Measurements from ENCODE around the gene ASIC4. TPM values are rescaled to one million over a fixed set of nuclear protein-coding genes. Genes with fewer than 3 reads are reported as not detected.

ASIC4 gene
- total RNA-seq, 2 experiments from 2014 or later = 0.73 to 0.74 TPM

- Histone ChIP-seq H3K27ac (ENCODE audit: low read depth, low read length, poor library complexity, severe bottlenecking) (no peak overlapping the region), H4K20me1 (ENCODE audit: insufficient read depth, low read length) (no peaks in the 10 kb centered on the region), H3K9me3 (ENCODE audit: low read length) (no peaks in the 10 kb centered on the region), H3K36me3 (ENCODE audit: insufficient read depth, low read length) (no peaks in the 10 kb centered on the region), H3K4me2 (ENCODE audit: low read length) (no peak overlapping the region), H3K4me3 (ENCODE audit: low read depth, low read length, poor library complexity, severe bottlenecking) (no peak overlapping the region), H3K79me2 (ENCODE audit: insufficient read depth, low read depth, low read length) (no peaks in the 10 kb centered on the region), H2AFZ (ENCODE audit: low read length) (no peak overlapping the region), H3K4me1 (ENCODE audit: insufficient read depth, low read length, poor library complexity, severe bottlenecking) (no peaks in the 10 kb centered on the region), H3K9me2 (ENCODE audit: insufficient read depth, low read length) (no peaks in the 10 kb centered on the region)
- no TSS peak for BruUV-seq (replicated peaks)
- POLR2A ChIA-PET = no interaction called here
- CTCF ChIA-PET (ENCODE audit: unreplicated experiment) = no interaction called here
- no peak for DNase-seq (ENCODE audit: low spot score)
- intact Hi-C loops (cut with micrococcal nuclease; ENCODE audit: unreplicated experiment) = no loop called here
- TF ChIP-seq EZH2phosphoT487 (IDR thresholded peaks at IDR 0.05; ENCODE audit: borderline replicate concordance, low read depth, low read length) (no peak), CTCF (conservative IDR thresholded peaks at IDR 0.05; ENCODE audit: low read length) (no peak)
Measured at GRCh38 chr2:219526320-219527075, 12.2 kb downstream of the ASIC4 start.

- no peak overlapping the region for H3K4me3 ChIP-seq (ENCODE audit: low read depth, low read length, poor library complexity, severe bottlenecking)
- H4K20me1 ChIP-seq (ENCODE audit: insufficient read depth, low read length) = no peaks in the 10 kb centered on the region
- BruUV-seq (replicated peaks) = no TSS peak
- no peak overlapping the region for H3K4me2 ChIP-seq (ENCODE audit: low read length)
- DNase-seq (ENCODE audit: low spot score) = no peak
- H3K9me2 ChIP-seq (ENCODE audit: insufficient read depth, low read length) = no peaks in the 10 kb centered on the region
- no peaks in the 10 kb centered on the region for H3K36me3 ChIP-seq (ENCODE audit: insufficient read depth, low read length)
- TF ChIP-seq EZH2phosphoT487 (IDR thresholded peaks at IDR 0.05; ENCODE audit: borderline replicate concordance, low read depth, low read length) (no peak), CTCF (conservative IDR thresholded peaks at IDR 0.05; ENCODE audit: low read length) (no peak)
- no peaks in the 10 kb centered on the region for H3K9me3 ChIP-seq (ENCODE audit: low read length)
- no peak overlapping the region for H3K27ac ChIP-seq (ENCODE audit: low read depth, low read length, poor library complexity, severe bottlenecking)
- no peak overlapping the region for H2AFZ ChIP-seq (ENCODE audit: low read length)
- H3K79me2 ChIP-seq (ENCODE audit: insufficient read depth, low read depth, low read length) = no peaks in the 10 kb centered on the region
- intact Hi-C loops (cut with micrococcal nuclease; ENCODE audit: unreplicated experiment) = no loop called here
- ChIA-PET POLR2A (no interaction called here), CTCF (ENCODE audit: unreplicated experiment) (interaction anchor here (0.7 kb wide), 1 partner anchor 122 kb away, joined by 3 read pairs; no protein-coding TSS in a partner anchor)
- H3K4me1 ChIP-seq (ENCODE audit: insufficient read depth, low read length, poor library complexity, severe bottlenecking) = no peaks in the 10 kb centered on the region
Measured at GRCh38 chr2:219527076-219527394, 12.8 kb downstream of the ASIC4 start.

- no peaks in the 10 kb centered on the region for H3K9me2 ChIP-seq (ENCODE audit: insufficient read depth, low read length)
- intact Hi-C loops (cut with micrococcal nuclease; ENCODE audit: unreplicated experiment) = no loop called here
- no TSS peak for BruUV-seq (replicated peaks)
Measured at GRCh38 chr2:219527472-219527871, 13.2 kb downstream of the ASIC4 start.

More at GRCh38 chr2:219527472-219527871, 13.2 kb downstream of the ASIC4 start:
- H3K4me2 ChIP-seq (ENCODE audit: low read length) = no peak overlapping the region
- H3K36me3 ChIP-seq (ENCODE audit: insufficient read depth, low read length) = no peaks in the 10 kb centered on the region
- H3K9me3 ChIP-seq (ENCODE audit: low read length) = no peaks in the 10 kb centered on the region
- CTCF ChIA-PET (ENCODE audit: unreplicated experiment) = interaction anchor here (0.7 to 0.8 kb wide), 2 partner anchors 32 to 123 kb away, joined by 3 to 4 read pairs; no protein-coding TSS in a partner anchor
- no peaks in the 10 kb centered on the region for H4K20me1 ChIP-seq (ENCODE audit: insufficient read depth, low read length)
- DNase-seq (ENCODE audit: low spot score) = no peak
- H3K4me3 ChIP-seq (ENCODE audit: low read depth, low read length, poor library complexity, severe bottlenecking) = no peak overlapping the region
- no peak overlapping the region for H3K27ac ChIP-seq (ENCODE audit: low read depth, low read length, poor library complexity, severe bottlenecking)
- POLR2A ChIA-PET = no interaction called here
- H3K79me2 ChIP-seq (ENCODE audit: insufficient read depth, low read depth, low read length) = no peaks in the 10 kb centered on the region
- TF ChIP-seq EZH2phosphoT487 (IDR thresholded peaks at IDR 0.05; ENCODE audit: borderline replicate concordance, low read depth, low read length) (no peak), CTCF (conservative IDR thresholded peaks at IDR 0.05; ENCODE audit: low read length) (no peak)
- H2AFZ ChIP-seq (ENCODE audit: low read length) = no peak overlapping the region
- H3K4me1 ChIP-seq (ENCODE audit: insufficient read depth, low read length, poor library complexity, severe bottlenecking) = no peaks in the 10 kb centered on the region

All from OCI-LY7 (cell line).